Parathyroid adenoma (tissue), 2 donors: ENCODE measurements around the gene PTGR3.

ENCODE experiments used
- H2AFZ ChIP-seq: fragments of 300-600 bp; sonication (generic); one replicate; pipeline ENCODE4 v1.7.0; 2017; ENCODE audit warnings: antibody characterized with exemption, mild to moderate bottlenecking
- H3K27ac ChIP-seq: fragments of 300-600 bp; sonication (generic); one replicate; pipeline ENCODE4 v1.7.0; 2017
- H3K27me3 ChIP-seq: fragments of 300-600 bp; sonication (generic); one replicate; pipeline ENCODE4 v1.7.0; 2017; ENCODE audit warnings: low read length; ENCODE audit not compliant: control insufficient read depth, insufficient read depth
- H3K36me3 ChIP-seq: fragments of 300-600 bp; sonication (generic); one replicate; pipeline ENCODE4 v1.7.0; 2017; ENCODE audit warnings: low read length; ENCODE audit not compliant: control insufficient read depth, insufficient read depth
- H3K4me1 ChIP-seq: fragments of 300-600 bp; sonication (generic); one replicate; pipeline ENCODE4 v1.7.0; 2017; ENCODE audit warnings: control low read depth
- H3K4me2 ChIP-seq: fragments of 300-600 bp; sonication (generic); one replicate; pipeline ENCODE4 v1.7.0; 2017; ENCODE audit warnings: low read length
- H3K4me3 ChIP-seq: fragments of 300-600 bp; sonication (generic); one replicate; pipeline ENCODE4 v1.7.0; 2017; ENCODE audit warnings: low read depth, low read length
- H3K79me2 ChIP-seq: fragments of 300-600 bp; sonication (generic); one replicate; pipeline ENCODE4 v1.7.0; 2017; ENCODE audit warnings: control low read depth
- H3K9ac ChIP-seq: fragments of 300-600 bp; sonication (generic); one replicate; pipeline ENCODE4 v1.7.0; 2017; ENCODE audit warnings: mild to moderate bottlenecking
- H3K9me3 ChIP-seq: fragments of 300-600 bp; sonication (generic); one replicate; pipeline ENCODE4 v1.7.0; 2017; ENCODE audit warnings: low read length; ENCODE audit not compliant: control insufficient read depth
- TF ChIP-seq, protein P1 (sequence below): fragments of 300-600 bp; sonication (generic); IDR thresholded peaks from one replicate; pipeline ENCODE4 v1.7.0; 2017; ENCODE audit warnings: antibody characterized with exemption, mild to moderate bottlenecking
- donor health status: primary hyperparathyroidism.

PTGR3 gene

DNA sequence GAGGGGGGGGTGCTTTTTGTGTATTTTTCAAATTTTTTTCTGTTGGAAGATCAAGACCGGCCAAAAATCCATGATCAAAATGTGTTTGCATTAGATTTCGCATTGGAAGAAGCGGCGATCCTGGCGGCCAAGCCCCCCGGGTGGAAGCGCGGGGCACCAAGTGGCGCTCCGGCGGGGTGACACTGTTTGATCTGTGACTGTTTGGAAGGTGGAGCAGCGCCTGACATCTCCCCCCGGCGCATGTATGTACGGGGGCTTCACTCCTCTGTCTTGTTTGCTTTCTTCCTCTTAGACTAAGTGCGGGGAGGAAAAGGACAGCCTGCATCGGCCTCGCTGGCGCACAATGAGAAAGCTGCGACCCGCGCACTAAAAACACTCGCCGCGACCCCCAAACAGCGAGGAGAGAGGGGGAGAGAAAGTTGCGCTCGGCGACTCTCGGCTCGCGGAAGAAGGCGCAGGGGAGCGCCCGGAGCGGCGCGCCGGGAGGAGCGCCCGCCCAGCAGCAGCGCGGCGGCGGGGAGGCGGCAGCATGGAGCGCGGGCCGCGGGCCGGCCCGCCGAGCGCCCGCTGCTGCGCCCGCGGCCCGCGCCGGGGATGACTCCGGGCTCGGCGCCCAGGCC, 2.2 kb upstream of the PTGR3 start:
- peak overlapping the region; percentile 65 for H3K4me3 ChIP-seq
- H3K4me2 ChIP-seq: peak overlapping the region; percentile 77
- peaks cover 5% of the 10 kb centered on the region for H3K4me1 ChIP-seq
- peak overlapping the region; percentile 93 for H3K27ac ChIP-seq
- H3K27me3 ChIP-seq: no peaks in the 10 kb centered on the region
- H3K36me3 ChIP-seq: no peaks in the 10 kb centered on the region
- peak overlapping the region; percentile 93 for H2AFZ ChIP-seq
- H3K9me3 ChIP-seq: no peaks in the 10 kb centered on the region
- H3K79me2 ChIP-seq: peaks cover 19% of the 10 kb centered on the region
- peak overlapping the region; percentile 59 for H3K9ac ChIP-seq
- TF ChIP-seq, protein P1, sequence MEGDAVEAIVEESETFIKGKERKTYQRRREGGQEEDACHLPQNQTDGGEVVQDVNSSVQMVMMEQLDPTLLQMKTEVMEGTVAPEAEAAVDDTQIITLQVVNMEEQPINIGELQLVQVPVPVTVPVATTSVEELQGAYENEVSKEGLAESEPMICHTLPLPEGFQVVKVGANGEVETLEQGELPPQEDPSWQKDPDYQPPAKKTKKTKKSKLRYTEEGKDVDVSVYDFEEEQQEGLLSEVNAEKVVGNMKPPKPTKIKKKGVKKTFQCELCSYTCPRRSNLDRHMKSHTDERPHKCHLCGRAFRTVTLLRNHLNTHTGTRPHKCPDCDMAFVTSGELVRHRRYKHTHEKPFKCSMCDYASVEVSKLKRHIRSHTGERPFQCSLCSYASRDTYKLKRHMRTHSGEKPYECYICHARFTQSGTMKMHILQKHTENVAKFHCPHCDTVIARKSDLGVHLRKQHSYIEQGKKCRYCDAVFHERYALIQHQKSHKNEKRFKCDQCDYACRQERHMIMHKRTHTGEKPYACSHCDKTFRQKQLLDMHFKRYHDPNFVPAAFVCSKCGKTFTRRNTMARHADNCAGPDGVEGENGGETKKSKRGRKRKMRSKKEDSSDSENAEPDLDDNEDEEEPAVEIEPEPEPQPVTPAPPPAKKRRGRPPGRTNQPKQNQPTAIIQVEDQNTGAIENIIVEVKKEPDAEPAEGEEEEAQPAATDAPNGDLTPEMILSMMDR: no peak

DNA sequence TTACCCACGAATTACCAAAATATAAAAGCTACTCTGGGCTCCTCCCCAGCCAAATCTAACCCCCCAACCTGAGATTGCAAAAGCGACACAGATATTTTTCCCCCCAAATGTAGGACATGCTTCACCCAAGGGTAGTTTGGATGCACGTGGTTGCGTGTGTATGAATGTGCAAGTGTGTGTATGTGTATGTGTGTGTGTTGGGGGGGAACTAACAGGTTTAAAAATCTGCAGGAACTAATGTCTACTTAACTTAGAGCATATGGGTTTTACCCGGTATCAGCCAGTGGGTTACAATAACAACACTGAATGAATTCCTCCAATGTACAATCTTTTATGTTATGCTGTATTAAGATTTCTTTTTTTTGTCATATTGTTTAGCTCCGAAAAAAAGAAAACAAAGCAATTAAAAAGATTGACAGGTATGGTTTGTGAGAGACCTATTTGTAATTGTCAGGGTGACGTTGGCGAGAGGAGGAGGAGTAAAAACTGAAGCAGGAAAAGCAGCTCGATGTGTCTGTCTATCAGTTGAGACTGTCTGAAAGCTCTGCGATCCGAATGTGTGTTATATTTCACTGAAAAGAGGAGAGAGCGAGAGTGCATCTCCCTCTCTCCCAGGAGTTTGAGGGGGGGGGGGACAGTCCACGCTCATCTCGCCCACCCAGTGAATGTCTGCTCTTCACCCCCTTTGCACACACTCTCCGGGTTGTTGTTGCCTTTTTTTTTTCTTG, 1.5 kb upstream of the PTGR3 start, which contains the start of gene TSHZ1:
Gene TSHZ1, plus strand, starts transcription at position 524 of the 728 bp plus-strand sequence. CDS start 1,080 bp downstream, outside the sequence.
- peak within 1 kb of the TSS; percentile 59 for H3K9ac ChIP-seq
- peaks cover 5% of the 10 kb centered on the region for H3K4me1 ChIP-seq

GRCh38 chr18:75209951-75210258, 966 bp upstream of the PTGR3 start:
- Histone ChIP-seq H3K4me3 (peak overlapping the region; percentile 65), H2AFZ (peak overlapping the region; percentile 93), H3K36me3 (no peaks in the 10 kb centered on the region), H3K9ac (no peak overlapping the region), H3K79me2 (peaks cover 25% of the 10 kb centered on the region), H3K4me2 (peak overlapping the region; percentile 77), H3K27ac (peak overlapping the region; percentile 93), H3K4me1 (peaks cover 5% of the 10 kb centered on the region), H3K27me3 (no peaks in the 10 kb centered on the region), H3K9me3 (no peaks in the 10 kb centered on the region)
- TF ChIP-seq, protein P1: no peak

More for the DNA sequence above, 1.5 kb upstream of the PTGR3 start, which contains the start of gene TSHZ1:
- peak within 1 kb of the TSS; percentile 77 for H3K4me2 ChIP-seq
- no peaks in the 10 kb centered on the region for H3K36me3 ChIP-seq
- TF ChIP-seq, protein P1: no peak
- H3K27me3 ChIP-seq: no peaks in the 10 kb centered on the region
- H3K79me2 ChIP-seq: peaks cover 22% of the 10 kb centered on the region
- H2AFZ ChIP-seq: peak within 1 kb of the TSS; percentile 93
- H3K9me3 ChIP-seq: no peaks in the 10 kb centered on the region
- peak within 1 kb of the TSS; percentile 65 for H3K4me3 ChIP-seq
- peak within 1 kb of the TSS; percentile 93 for H3K27ac ChIP-seq

DNA sequence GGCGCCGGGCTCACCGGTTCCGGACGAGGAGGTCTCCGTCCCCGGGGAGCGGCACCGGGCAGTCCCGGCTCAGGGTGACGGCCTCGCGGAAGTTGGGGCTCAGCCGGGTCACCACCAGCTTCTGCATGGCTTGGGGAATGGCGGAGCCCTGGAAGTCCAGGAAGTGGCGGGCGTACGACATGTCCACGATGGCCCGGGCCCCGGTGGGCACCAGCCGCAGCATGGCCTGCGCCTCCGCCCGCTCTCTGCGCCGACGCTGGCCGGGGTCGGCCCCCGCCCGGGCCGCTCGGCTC, 157 bp downstream of the PTGR3 start:
- Histone ChIP-seq H3K27ac (peak overlapping the region; percentile 93), H2AFZ (peak overlapping the region; percentile 78), H3K4me1 (peaks cover 5% of the 10 kb centered on the region), H3K36me3 (no peaks in the 10 kb centered on the region), H3K9me3 (no peaks in the 10 kb centered on the region), H3K4me2 (peak overlapping the region; percentile 85), H3K79me2 (peaks cover 25% of the 10 kb centered on the region), H3K9ac (no peak overlapping the region), H3K27me3 (no peaks in the 10 kb centered on the region), H3K4me3 (peak overlapping the region; percentile 67)
- TF ChIP-seq, protein P1: no peak
